Thyroid gland (tissue), 4 donors: Measurements from ENCODE around the gene ARID3A.

Experiments
- CTCF ChIP-seq, 6 experiments: fragments of 200-600 bp in 3 of 6; fragments of 450-650 bp in 3 of 6; sonication (generic) in 3 of 6; IDR thresholded peaks; one replicate each; pipeline ENCODE4 v1.5.1; 2016 to 2019; ENCODE audit warnings: antibody characterized with exemption in 6 of 6, mild to moderate bottlenecking in 2 of 6, inconsistent platforms in 1 of 6, moderate library complexity in 1 of 6
- POLR2A ChIP-seq, 2 donors: fragments of 450-650 bp; IDR thresholded peaks; one replicate each; pipeline ENCODE4 v1.6.1; 2017; ENCODE audit warnings: antibody characterized with exemption in 2 of 2, mild to moderate bottlenecking in 2 of 2, moderate library complexity in 1 of 2

- TF ChIP-seq CTCF (IDR thresholded peaks at IDR 0.05) (no peak), POLR2A (IDR thresholded peaks at IDR 0.05) (no peak)
Observed at GRCh38 chr19:980133-980998, 54.5 kb downstream of the ARID3A start.
